ENCODE data around the gene LZTS3. TPM values are rescaled to one million over a fixed set of nuclear protein-coding genes. Genes with fewer than 3 reads are reported as not detected.

The LZTS3 gene
- total and polyA plus RNA-seq, 2 of the 13 experiments (the other 11 are each of a cell fraction or from before 2014, with no cell fraction given) = 10.1 to 31.3 TPM

DNA sequence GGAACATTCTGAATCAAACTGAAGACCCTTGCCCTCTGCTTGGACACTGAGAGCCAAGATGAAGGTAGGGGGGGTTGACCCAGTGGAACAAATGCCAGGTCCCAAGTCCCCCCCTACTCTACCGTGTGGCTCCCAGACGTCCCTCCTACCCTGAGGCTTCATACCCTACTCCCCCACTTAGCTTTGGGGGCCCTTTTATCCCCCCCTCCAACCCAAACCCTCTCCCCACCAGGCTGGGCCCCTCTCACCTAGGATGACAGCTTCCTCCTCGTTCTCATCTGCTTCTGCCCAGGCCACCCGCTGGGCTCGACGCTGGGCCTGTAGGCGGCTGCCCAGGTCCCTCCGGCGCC, 29.6 kb upstream of the LZTS3 start:
- Histone ChIP-seq H3K4me3 (replicated peaks in 1 of 3; ENCODE audit: insufficient read depth in 1 of 3, low read depth in 2 of 3, low read length in 3 of 3) (peak overlapping the region; percentile 76 to 98 (median 81)), H2AFZ (ENCODE audit: low read length) (no peak overlapping the region), H3K79me2 (ENCODE audit: insufficient read depth, low read length) (peaks cover 24% of the 10 kb centered on the region), H3K4me1 (ENCODE audit: insufficient read depth, low read length) (peaks cover 29% of the 10 kb centered on the region), H4K20me1 (ENCODE audit: insufficient read depth, low read length) (peaks cover 4% of the 10 kb centered on the region; the same call in 1 of the 2 replicates), H3K4me2 (ENCODE audit: low read depth, low read length) (peak overlapping the region; percentile 89), H3K9ac (ENCODE audit: insufficient read depth, low read depth, low read length) (peak overlapping the region; percentile 91), H3K9me3 (ENCODE audit: low read length) (no peaks in the 10 kb centered on the region), H3K27me3 (ENCODE audit: control insufficient read depth in 1 of 2, insufficient read depth in 2 of 2, low read length in 2 of 2) (no peaks in the 10 kb centered on the region; a peak in 1 of 5 replicates), H3K27ac (ENCODE audit: extremely low read length, insufficient read depth, low read length) (peak overlapping the region; percentile 87), H3K36me3 (replicated peaks in 1 of 2; ENCODE audit: control insufficient read depth in 1 of 2, insufficient read depth in 2 of 2, low read length in 2 of 2) (peaks cover 22 to 32% of the 10 kb centered on the region in 2 experiments)
- FAIRE-seq (no peak), ATAC-seq (peak; percentile 37; the same call in 2 of the 3 replicates), DNase-seq (ENCODE audit: low spot score) (no peak)
- intact Hi-C loops (cut with micrococcal nuclease; ENCODE audit: unreplicated experiment) = loop anchor here (1.0 kb wide), 2 partner anchors 30 to 85 kb away; partner anchors contain the start of gene LZTS3
- POLR2A ChIA-PET = interaction anchor here (0.8 to 2.8 kb wide), 16 partner anchors 10 to 330 kb away, joined by 3 to 15 read pairs (median 4); partner anchors contain the start of genes FASTKD5, LZTS3 and UBOX5
- no TSS peak for BruUV-seq (replicated peaks)
- in situ Hi-C loops (cut with HindIII; ENCODE audit: extremely low pct_ligation_motif_present, low pct_unique_long_range_greater_than_20kb) = no loop called here
- 10% methylated on average over 9 of the region's 9 CpGs for WGBS (ENCODE audit: low lambda C conversion rate)
- CTCF ChIA-PET (ENCODE audit: low intra/inter-chr PET ratio, low total read pairs) = no interaction called here
- TF ChIP-seq GATAD1 (CRISPR knock-in tag; IDR thresholded peaks at IDR 0.05) = no peak
- no peak for TF ChIP-seq ZNF484 (CRISPR knock-in tag; IDR thresholded peaks at IDR 0.05; ENCODE audit: borderline replicate concordance, low read depth)
- TF ChIP-seq ZNF841 (CRISPR knock-in tag; IDR thresholded peaks at IDR 0.05; ENCODE audit: borderline replicate concordance) = no peak
- TF ChIP-seq TP53 (CRISPR knock-in tag; conservative IDR thresholded peaks at IDR 0.05) = no peak
- TF ChIP-seq ZNF503 (CRISPR knock-in tag; IDR thresholded peaks at IDR 0.05) = 0 out of 2 replicates have a peak, but pooled peaks have one; percentile 53
- TF ChIP-seq CEBPB (IDR thresholded peaks at IDR 0.05; ENCODE audit: borderline replicate concordance, low read depth, low read length) = no peak
- no peak for TF ChIP-seq MZF1 (CRISPR knock-in tag; IDR thresholded peaks at IDR 0.05; ENCODE audit: borderline replicate concordance)
- no peak for TF ChIP-seq PRPF4 (IDR thresholded peaks at IDR 0.05; ENCODE audit: low read depth, low read length, poor library complexity, severe bottlenecking)
- no peak for TF ChIP-seq AGO2 (optimal IDR thresholded peaks at IDR 0.05; ENCODE audit: low read depth, low read length)
- TF ChIP-seq HDAC1 (CRISPR knock-in tag; IDR thresholded peaks at IDR 0.05) = no peak
- no peak for TF ChIP-seq ELF3 (CRISPR knock-in tag; IDR thresholded peaks at IDR 0.05)
- TF ChIP-seq, protein P1, sequence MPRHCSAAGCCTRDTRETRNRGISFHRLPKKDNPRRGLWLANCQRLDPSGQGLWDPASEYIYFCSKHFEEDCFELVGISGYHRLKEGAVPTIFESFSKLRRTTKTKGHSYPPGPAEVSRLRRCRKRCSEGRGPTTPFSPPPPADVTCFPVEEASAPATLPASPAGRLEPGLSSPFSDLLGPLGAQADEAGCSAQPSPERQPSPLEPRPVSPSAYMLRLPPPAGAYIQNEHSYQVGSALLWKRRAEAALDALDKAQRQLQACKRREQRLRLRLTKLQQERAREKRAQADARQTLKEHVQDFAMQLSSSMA (CRISPR knock-in tag; IDR thresholded peaks at IDR 0.05) = 0 out of 2 replicates have a peak, but pooled peaks have one; percentile 7
- TF ChIP-seq ZNF816 (CRISPR knock-in tag; IDR thresholded peaks at IDR 0.05; ENCODE audit: borderline replicate concordance) = no peak
- TF ChIP-seq, protein P2, sequence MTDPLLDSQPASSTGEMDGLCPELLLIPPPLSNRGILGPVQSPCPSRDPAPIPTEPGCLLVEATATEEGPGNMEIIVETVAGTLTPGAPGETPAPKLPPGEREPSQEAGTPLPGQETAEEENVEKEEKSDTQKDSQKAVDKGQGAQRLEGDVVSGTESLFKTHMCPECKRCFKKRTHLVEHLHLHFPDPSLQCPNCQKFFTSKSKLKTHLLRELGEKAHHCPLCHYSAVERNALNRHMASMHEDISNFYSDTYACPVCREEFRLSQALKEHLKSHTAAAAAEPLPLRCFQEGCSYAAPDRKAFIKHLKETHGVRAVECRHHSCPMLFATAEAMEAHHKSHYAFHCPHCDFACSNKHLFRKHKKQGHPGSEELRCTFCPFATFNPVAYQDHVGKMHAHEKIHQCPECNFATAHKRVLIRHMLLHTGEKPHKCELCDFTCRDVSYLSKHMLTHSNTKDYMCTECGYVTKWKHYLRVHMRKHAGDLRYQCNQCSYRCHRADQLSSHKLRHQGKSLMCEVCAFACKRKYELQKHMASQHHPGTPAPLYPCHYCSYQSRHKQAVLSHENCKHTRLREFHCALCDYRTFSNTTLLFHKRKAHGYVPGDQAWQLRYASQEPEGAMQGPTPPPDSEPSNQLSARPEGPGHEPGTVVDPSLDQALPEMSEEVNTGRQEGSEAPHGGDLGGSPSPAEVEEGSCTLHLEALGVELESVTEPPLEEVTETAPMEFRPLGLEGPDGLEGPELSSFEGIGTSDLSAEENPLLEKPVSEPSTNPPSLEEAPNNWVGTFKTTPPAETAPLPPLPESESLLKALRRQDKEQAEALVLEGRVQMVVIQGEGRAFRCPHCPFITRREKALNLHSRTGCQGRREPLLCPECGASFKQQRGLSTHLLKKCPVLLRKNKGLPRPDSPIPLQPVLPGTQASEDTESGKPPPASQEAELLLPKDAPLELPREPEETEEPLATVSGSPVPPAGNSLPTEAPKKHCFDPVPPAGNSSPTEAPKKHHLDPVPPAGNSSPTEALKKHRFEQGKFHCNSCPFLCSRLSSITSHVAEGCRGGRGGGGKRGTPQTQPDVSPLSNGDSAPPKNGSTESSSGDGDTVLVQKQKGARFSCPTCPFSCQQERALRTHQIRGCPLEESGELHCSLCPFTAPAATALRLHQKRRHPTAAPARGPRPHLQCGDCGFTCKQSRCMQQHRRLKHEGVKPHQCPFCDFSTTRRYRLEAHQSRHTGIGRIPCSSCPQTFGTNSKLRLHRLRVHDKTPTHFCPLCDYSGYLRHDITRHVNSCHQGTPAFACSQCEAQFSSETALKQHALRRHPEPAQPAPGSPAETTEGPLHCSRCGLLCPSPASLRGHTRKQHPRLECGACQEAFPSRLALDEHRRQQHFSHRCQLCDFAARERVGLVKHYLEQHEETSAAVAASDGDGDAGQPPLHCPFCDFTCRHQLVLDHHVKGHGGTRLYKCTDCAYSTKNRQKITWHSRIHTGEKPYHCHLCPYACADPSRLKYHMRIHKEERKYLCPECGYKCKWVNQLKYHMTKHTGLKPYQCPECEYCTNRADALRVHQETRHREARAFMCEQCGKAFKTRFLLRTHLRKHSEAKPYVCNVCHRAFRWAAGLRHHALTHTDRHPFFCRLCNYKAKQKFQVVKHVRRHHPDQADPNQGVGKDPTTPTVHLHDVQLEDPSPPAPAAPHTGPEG (CRISPR knock-in tag; IDR thresholded peaks at IDR 0.05) = no peak
- 0 out of 2 replicates have a peak, but pooled peaks have one; percentile 58 for TF ChIP-seq MED13 (CRISPR knock-in tag; IDR thresholded peaks at IDR 0.05)
- TF ChIP-seq ZNF616 (CRISPR knock-in tag; IDR thresholded peaks at IDR 0.05; ENCODE audit: low read depth) = 0 out of 2 replicates have a peak, but pooled peaks have one; percentile 27
- 0 out of 2 replicates have a peak, but pooled peaks have one; percentile 30 for TF ChIP-seq MTF2 (CRISPR knock-in tag; IDR thresholded peaks at IDR 0.05; ENCODE audit: borderline replicate concordance)
